AG08395 (cell line): Measurements from ENCODE around the gene EEA1.

Experiments
- DNase-seq: peaks from one replicate; pipeline ENCODE4 v3.0.0; 2012; ENCODE audit warnings: mixed read lengths, low spot score

EEA1 gene

DNA sequence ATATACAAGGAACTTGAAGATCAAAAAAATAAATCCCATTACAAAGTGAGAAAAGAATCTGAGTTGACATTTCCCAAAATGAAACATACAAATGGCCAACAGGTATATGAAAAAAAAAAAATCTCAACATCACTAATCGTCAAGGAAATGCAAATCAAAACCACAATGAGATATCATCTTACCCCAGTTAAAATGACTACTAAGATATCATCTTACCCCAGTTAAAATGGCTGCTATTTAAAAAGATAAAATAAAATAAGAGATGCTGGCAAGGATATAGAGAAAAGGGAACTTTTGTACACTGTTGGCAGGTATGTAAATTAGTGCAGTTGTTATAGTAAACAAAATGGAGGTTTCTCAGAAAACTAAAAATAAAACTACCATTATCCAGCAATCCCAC is 181.9 kb downstream of the EEA1 start:
- no peak for DNase-seq

DNA sequence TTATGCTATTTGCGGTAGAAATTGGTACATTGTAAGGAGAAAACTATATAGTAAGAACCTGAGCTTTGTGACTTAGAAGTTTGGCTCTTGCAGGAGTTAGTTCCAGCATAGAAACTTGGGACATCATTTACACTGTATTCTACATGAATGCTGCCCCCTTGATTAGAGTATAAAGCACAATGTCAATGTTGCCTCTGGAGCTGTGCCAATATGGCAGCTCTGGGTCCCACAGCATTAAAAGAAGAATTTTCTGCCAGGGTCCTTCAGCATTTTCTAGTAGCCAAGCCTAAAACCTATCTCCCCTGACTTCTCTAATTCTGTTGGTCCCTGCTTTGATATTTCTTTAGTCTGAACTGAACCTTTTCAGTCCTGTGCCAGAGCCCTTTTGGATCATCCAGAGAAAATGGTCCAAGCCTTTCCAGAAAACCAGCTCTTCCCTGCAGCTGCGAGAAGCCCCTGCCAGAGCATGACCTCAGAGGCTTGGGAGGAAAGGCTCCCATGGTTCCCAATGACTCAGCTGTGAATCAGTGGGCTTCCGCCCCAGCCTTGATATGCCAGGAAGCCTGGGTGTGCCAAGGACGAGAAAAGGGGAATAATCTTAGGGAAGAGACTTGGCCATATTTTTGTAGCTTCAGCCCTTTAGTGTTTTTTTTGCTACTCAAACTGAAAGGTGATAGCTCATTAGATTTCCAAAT is 183.1 kb downstream of the EEA1 start:
- DNase-seq = peak; percentile 96

DNA sequence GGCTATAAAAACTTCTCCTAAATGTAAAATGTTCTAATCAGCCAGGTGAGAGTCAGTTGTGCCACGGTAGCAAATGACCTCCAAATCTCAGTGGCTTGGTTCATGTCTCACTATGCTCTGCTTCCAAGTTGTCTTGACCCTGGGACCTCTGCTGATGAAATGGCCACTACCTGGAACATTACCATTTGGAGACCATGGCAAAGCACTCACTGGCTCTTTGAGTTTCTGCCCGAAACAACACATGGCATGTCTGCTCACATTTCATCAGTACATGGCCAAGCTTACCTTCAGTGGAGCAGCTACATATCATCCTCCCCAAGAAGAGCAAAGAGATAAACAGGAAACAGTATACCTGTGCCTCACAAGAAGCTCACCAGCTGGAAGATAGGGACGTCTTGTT is 186.1 kb downstream of the EEA1 start:
- DNase-seq = no peak

DNA sequence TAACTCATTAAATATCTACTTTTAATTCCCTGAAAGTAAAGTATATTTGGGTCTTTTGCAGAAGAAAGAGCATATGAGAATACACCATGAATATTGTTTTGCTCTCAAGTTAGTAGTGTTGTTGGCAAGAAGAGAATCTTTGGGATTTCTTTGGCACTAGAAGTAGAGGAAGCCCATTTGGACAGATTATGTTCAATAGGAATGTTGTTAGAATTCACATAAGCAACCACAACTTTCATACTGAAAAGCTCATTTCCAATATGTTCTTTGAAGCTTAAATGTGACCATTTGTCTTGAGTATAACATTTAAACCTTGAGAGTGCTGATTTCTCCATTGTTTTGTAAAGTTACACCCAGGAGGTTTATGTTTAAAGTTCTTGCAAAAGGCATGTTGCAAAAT is 188.7 kb downstream of the EEA1 start:
- no peak for DNase-seq

DNA sequence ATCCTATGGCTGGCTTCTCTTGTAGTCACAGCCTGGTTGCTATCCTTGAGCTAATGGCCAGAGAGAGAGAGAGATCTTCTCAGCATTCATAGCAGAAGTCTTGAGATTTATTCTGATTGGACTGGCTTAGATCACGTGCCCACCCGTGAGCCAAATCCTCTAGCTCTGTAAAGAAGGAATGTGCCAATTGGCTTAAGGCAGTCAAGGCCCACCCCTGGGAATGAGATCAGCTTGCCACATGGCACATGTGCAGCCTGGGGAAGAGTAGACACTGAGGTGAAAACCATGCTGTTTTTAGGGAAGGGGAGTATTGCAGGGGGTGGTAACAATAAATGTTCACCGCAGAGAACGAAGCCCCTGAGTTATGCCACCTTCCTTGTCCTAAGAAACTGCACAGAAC is 190.0 kb downstream of the EEA1 start:
- DNase-seq = no peak

DNA sequence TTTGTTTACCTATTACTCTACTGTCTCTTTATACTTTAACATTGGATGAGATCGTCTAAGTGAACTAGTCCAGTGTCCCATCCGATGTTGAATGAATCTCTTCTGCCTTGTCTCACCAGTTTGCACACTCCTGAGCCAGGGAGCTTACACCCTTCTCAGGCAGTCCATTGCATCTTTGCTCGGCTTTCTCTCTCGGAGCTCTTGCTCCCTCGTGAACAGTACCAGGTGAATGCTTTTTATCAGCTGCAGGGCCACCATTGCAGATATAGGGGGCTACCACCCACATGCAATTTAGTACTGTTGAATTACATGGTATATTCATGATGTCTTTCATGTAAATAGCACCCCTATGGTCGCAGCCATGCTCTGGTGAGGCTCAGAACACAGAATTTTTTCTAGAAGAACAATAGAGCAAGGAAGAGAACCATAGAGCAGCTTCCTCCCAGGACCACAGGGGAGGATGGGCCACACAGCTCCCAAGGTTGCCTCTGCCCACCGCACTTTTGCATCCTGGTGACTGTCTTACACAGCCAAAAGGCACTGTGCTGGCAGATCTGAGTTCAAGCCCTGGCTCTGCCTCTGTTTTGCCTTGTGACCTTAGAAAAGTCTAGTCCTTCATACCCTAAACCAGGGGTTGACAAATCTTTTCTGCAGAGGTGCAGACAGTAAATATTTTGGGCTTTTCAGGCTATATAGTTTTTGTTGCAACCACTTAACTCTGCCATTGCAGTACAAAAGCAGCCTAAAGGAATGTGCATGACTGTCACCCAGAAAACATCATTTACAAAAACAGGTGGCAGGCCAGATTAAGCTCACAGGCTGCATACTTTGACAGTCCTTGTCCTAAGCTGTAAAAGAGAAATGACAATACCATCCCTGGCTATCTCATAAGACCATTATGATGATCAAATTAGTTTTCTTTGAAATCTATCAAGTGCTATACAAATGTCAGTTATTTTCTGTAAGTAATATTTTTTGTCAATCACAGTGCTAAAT is 190.9 kb downstream of the EEA1 start:
- DNase-seq = no peak

DNA sequence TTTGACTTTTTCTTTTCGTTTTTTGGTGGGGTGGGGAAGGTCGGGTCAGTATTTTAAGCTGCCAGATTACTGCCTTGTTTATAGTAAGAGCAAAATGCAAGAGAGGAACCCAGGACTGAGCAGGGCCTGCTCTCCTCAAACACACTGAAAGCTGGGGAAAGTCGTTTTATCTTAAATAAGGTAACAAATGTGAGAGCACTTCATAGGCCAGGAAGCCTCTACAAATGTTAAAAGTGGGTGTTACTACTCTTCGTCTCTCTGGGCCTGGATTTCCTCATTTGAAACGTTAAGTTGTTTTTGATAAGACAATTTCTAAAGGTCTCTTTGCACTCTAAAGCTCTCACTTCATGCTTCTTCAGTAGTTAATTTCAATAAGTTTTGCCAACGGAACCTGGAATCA is 192.5 kb downstream of the EEA1 start:
- DNase-seq = no peak

DNA sequence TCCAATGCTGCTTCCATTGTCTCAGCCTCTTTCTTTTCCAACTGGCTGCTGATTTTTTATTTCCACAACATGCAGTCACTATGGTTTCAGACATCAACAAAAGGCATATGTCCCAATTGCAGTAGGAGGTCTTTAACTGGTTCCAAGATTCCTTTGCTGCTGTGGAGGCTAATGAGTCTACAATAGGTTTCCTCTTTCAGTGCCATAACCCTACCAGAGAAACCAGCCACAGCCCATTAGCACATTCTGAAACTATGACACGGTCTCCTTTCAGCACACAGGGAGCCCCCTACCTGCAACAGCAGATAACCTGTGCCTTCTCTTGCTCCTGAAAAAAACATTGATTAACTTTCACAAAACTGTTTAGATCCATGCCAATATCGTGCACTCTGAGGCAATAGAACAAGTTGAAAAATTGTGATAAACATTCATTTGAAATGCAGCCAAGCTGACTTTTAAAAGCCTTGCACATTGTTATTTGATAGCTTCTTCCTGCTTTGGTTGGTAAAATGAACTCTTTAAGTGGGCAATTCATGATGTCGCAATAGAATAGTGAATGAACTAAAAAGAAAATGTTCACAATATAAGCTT is 193.9 kb downstream of the EEA1 start:
- DNase-seq = peak; percentile 79

DNA sequence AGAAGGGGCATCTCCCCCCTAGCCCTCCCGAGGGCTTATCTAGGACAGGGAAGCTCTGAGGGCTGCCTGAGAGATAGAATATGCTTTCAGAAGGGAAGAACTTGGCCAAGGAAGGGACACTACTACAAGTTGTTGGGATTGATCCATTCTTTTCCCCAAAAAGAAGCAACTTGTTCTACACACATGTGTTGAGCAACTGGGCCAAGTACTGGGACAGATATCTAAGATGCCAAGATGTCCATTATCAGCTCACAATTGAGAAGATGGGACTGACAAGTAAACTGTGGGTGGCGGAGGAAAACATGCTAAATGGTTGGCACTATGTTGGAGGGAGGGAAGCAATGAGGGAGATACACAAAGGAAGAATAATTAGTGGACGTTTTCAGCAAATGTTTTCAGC is 195.4 kb downstream of the EEA1 start:
- DNase-seq = no peak

DNA sequence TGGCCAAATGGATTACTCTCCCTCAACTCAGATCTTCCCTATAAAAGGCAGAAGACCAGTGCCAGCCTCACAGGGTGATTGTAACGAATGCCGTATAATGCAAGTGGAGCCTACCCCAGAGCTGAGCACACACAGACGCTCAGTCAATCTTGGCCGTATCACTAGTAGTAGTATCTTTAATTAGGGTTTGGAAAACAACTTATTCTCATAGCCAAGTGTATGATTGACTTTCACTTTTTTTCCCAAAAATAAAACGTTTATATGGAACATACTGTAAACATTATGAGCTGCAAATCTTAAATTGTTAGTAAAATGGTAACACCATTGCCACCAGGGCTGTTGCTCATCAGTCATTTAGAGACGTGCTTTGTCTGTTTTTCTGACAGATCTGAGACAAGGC is 195.9 kb downstream of the EEA1 start:
- DNase-seq = no peak

DNA sequence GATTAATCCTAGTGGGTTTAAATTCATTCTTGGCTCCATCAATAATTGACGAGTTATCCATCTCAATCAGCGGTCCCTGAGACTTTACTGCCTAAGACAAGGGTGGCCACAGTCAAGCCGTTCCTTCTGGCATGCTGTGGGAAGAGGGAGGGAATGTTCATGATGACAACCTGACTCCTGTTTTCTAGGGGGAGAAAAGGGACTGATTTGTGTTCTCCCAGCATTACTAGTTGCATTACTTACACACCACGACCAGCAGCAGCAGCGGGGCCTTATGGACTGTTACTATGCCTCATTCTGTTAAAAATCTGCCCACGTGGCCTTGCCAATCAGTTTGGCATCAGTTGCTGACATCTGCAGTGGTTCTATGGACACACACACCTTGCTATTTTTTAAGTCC is 196.4 kb downstream of the EEA1 start:
- DNase-seq = no peak

DNA sequence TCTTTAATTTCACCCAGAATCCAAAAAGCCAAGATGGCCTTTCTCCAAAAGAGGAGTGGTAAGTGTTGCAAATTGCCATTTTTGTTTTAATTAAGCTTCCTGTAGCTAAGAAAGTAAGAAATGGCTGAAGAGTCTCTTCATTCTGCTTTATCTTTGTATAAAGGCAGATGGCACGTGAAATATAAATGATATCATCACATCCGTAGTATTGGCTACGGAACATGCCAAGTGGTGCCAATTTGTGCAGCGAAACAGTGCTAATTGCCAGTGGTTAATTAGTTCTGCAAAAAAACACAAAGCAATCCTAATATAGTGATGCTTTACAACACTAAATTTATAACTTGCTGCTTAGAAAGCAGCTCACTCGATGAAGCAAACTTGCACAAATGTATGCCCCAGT is 196.9 kb downstream of the EEA1 start:
- no peak for DNase-seq

DNA sequence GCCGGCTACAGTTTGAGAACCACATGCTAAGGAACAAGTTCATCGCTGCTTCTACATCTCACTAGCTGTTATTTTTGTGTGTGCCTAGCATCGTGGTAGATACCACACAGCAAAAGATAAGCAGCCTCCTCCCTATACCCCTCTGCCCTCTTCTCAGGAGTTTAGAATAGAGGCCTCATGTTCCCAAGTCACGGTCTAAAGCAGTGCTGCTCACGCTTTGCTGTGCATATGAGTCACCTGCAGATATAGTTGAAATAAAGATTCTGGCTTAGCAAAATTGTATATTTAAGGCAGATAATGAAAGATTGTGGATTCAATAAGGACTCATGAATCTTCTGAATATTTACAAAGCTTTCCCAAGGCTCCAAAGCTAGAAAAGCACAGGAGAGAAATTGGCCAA is 198.3 kb downstream of the EEA1 start:
- no peak for DNase-seq

DNA sequence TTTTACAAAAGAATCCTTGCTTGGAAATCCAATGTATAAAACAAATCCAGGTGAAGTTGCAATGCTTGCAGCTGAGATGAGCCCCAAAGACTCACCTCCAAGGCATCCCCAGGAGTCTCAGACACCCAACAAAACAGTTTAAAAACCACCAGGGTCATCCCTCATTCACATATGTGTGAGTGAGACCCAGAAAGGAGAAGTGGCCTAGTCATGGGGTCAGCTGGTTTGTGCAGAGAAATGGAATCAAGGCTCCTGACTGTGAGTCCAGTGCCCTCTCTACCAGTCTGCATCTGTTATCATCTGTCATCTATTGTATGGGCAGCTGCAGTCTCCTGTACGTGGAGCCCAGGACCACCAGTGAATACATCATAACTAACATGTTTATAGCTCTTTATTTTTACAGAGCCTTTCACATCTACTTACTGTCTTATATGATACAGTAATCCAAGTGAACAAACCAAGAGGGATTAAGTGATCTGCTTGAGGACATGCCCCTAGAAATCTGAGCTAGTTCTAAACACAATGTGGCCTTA is 199.3 kb downstream of the EEA1 start:
- no peak for DNase-seq

DNA sequence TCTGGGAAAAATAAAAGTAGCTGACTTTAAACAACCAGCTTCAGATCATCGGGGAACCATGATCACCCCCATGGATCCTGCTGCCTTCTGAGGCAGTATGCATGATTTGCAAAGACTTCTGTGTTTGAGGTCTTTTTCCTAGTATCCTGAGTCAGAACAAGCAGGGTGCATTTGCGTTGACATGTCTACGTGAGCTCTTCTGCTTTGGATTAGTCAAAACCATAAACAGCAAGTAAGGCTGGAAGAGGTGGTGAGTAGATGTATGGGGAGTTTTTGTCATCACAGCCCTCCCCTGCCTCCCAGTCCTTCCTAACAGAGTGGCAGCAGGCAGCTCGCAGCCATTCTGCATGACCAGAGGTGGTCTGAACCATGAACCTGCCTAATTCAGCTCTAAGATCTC is 202.2 kb downstream of the EEA1 start:
- no peak for DNase-seq

DNA sequence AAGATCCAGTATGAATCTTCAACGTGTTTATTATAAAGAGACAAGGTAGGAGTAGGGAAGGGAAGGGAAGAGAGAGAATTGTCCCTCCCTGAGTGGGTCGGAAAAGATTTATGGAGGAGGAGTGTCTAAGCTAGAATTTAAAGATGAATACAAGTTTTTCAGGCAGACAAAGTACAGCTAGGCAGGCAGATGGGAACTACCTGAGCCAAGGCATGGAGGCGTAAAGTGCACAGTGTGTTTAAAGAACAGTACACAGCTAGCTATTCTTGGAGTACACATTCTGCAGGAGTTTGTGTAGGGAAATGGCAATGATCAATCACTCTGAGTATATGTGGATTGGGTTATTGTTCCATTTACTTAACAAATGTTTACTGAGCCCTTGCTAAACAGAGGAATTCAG is 206.2 kb downstream of the EEA1 start:
- no peak for DNase-seq

DNA sequence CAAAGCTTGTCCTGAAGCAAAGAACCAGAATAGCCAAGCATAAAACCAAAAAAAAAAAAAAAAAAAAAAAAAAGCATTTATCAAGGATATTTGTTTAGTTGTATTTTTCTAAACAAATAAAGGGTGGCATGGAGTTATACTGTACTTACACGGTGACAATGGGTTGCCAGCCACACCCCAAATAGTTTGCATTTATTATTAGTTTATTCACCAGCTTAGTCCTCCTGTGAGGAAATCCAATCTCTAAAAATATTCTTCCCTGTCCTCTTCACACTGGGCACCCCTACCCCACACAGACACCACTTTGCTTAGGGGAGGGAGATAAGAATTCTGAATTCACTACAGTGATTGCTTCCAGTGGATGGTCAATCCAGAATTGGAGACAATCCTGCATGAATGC is 207.4 kb downstream of the EEA1 start:
- no peak for DNase-seq

DNA sequence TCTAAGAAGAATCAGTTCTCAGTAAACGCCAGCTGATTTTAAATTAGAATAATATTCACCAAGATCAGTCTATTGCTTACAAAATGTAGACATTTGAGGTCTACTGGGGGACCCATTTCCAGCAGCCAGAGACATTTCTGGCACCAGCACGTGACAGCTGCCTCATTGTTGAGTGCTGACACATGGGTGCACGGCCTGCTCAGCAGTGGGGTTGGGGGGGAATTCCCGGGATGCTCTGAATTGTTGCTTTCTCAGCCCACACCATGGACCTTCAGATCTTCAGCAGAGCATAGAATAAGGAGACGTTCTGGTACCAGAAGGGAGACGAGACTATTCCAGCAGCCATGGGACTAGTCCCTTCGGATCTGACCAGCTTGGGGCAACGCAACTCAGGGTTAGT is 208.0 kb downstream of the EEA1 start:
- DNase-seq = no peak
